ENCODE measurements around the gene ASIC4. TPM values are rescaled to one million over a fixed set of nuclear protein-coding genes. Genes with fewer than 3 reads are reported as not detected.
A peak's percentile ranks its signal among the peaks of the same experiment; 100 is the strongest.

Gene ASIC4
- total and polyA plus RNA-seq, 2 of the 4 experiments (the other 2 are of a cell fraction): 0.10 TPM; not detected in 1

DNA sequence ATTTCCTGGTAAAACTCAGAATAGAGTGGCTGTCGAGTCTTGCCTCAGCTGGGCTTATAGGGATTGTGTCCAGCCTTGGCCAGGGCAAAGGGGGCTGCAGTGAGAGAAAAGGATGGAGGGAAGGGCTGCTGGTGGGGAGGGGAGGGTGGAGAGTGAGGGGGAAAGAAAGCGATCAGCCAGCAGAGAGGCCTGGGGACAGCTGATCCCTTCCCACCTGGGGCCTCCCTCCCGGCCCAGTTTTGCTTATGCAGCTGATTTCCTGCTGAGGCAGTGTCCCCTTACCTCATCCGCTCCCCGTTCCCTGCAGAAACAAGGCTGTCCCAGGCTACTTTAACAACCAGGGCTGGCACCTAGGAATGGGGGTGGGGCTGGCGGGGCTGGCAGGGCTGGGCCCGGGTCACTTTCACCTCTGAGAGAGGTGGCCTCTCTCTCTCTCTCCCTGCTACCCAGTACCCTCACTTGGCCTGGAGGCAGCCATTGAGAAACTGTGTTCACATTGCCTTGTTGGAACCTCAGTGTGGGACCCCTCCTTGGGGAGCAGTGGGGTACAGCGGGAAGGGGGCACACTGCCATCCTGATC, 27.8 kb upstream of the ASIC4 start:
- Histone ChIP-seq H3K27ac (ENCODE audit: insufficient read depth, low read length) (no peak overlapping the region), H2AK9ac (replicated peaks; ENCODE audit: low read depth, low read length, poor library complexity) (peak overlapping the region; percentile 55), H2BK15ac (ENCODE audit: low read depth, low read length) (no peak overlapping the region), H3K9me1 (ENCODE audit: insufficient read depth, low read length) (no peaks in the 10 kb centered on the region), H3K4ac (ENCODE audit: low read depth, low read length) (no peak overlapping the region), H2BK120ac (ENCODE audit: low read depth, low read length) (no peak overlapping the region), H3K56ac (ENCODE audit: extremely low read depth, insufficient read depth, low read length) (no peak overlapping the region), H3K4me1 (ENCODE audit: control insufficient read depth, insufficient read depth, low read length) (no peaks in the 10 kb centered on the region), H3K9me3 (ENCODE audit: control insufficient read depth, insufficient read depth, low read length) (no peaks in the 10 kb centered on the region), H3K23ac (ENCODE audit: low read depth, low read length) (no peak overlapping the region), H3K79me1 (ENCODE audit: low read depth in 1 of 2, low read length in 2 of 2) (no peaks in the 10 kb centered on the region), H3K36me3 (ENCODE audit: control insufficient read depth, insufficient read depth, low read length) (peaks cover 36% of the 10 kb centered on the region), H4K8ac (ENCODE audit: low read depth in 2 of 2, low read length in 2 of 2) (no peak overlapping the region), H3K18ac (ENCODE audit: low read depth, low read length) (no peak overlapping the region), H3K27me3 (ENCODE audit: control insufficient read depth, insufficient read depth, low read length) (no peaks in the 10 kb centered on the region), H2BK20ac (ENCODE audit: low read depth, low read length) (no peak overlapping the region), H3K14ac (replicated peaks; ENCODE audit: low read depth, low read length) (no peak overlapping the region), H3K4me3 (ENCODE audit: insufficient read depth, low read depth, low read length) (no peak overlapping the region), H4K91ac (ENCODE audit: insufficient read depth, low read depth, low read length) (no peak overlapping the region), H4K20me1 (ENCODE audit: insufficient read depth, low read length) (no peaks in the 10 kb centered on the region), H2BK5ac (ENCODE audit: low read depth, low read length, poor library complexity, severe bottlenecking) (no peak overlapping the region), H4K5ac (ENCODE audit: low read depth, low read length) (no peak overlapping the region), H3K4me2 (ENCODE audit: low read depth, low read length) (no peak overlapping the region), H2AK5ac (ENCODE audit: low read depth, low read length) (no peak overlapping the region), H3K9ac (ENCODE audit: low read depth, low read length) (no peak overlapping the region), H2AFZ (replicated peaks; ENCODE audit: low read length, poor library complexity) (no peak overlapping the region)
- ATAC-seq (ENCODE audit: low read depth) (no peak), DNase-seq (no peak)
- CTCF ChIA-PET: interaction anchor here (1.1 to 1.5 kb wide), 2 partner anchors 9 to 11 kb away, joined by 3 read pairs; no protein-coding TSS in a partner anchor
- dilution Hi-C loops (cut with HindIII; ENCODE audit: low sequenced_read_pairs, unreplicated experiment) (no loop called here), in situ Hi-C loops (cut with MboI; ENCODE audit: low sequenced_read_pairs) (no loop called here), intact Hi-C loops (cut with micrococcal nuclease) (no loop called here)
- 40% methylated on average over 2 of the region's 8 CpGs; no CpG with 5 or more reads in 1 of the 2 experiments for WGBS, 2 experiments (ENCODE audit: extremely low coverage in 2 of 2, insufficient read length in 1 of 2)
- POLR2A ChIA-PET (ENCODE audit: unreplicated experiment): no interaction called here
- no peak for TF ChIP-seq RAD21 (IDR thresholded peaks at IDR 0.05; ENCODE audit: low read length)
- TF ChIP-seq NFE2L2 (IDR thresholded peaks at IDR 0.05; ENCODE audit: low read depth, low read length): no peak
- TF ChIP-seq MAFK (IDR thresholded peaks at IDR 0.05; ENCODE audit: low read depth, low read length): no peak
- no peak for TF ChIP-seq RFX5 (IDR thresholded peaks at IDR 0.05; ENCODE audit: low read depth, low read length)
- TF ChIP-seq CEBPB (IDR thresholded peaks at IDR 0.05; ENCODE audit: low read depth, low read length): no peak
- TF ChIP-seq POLR2A (IDR thresholded peaks at IDR 0.05; ENCODE audit: low read depth, low read length): no peak
- BruUV-seq (replicated peaks): no TSS peak
